ENCODE results near the gene NUB1. TPM values are rescaled to one million over a fixed set of nuclear protein-coding genes. Genes with fewer than 3 reads are reported as not detected.

The NUB1 gene
- total RNA-seq, 1 donor from 2014 or later: 61.7 TPM

- Mint-ChIP-seq H3K4me1 (peaks cover 6% of the 10 kb centered on the region), H3K36me3 (peaks cover 6% of the 10 kb centered on the region), H3K4me3 (peak overlapping the region; percentile 35), H3K27ac (no peak overlapping the region), H3K27me3 (ENCODE audit: insufficient read depth, low read depth) (peaks cover 20% of the 10 kb centered on the region), H3K9me3 (no peaks in the 10 kb centered on the region)
- Histone ChIP-seq H3K9me3 (ENCODE audit: low read depth) (no peaks in the 10 kb centered on the region), H4K20me1 (ENCODE audit: low read depth) (peaks cover 20% of the 10 kb centered on the region), H3F3A (ENCODE audit: low read depth) (peaks cover 10% of the 10 kb centered on the region), H3K4me2 (peak overlapping the region; percentile 83), H3K27ac (no peak overlapping the region), H2AFZ (replicated peaks) (no peak overlapping the region), H3K9ac (no peak overlapping the region), H3K79me2 (ENCODE audit: low read depth) (no peaks in the 10 kb centered on the region), H3K27me3 (peaks cover 46% of the 10 kb centered on the region), H3K4me1 (peaks cover 16% of the 10 kb centered on the region), H3K4me3 (no peak overlapping the region), H3K36me3 (no peaks in the 10 kb centered on the region)
- DNase-seq (ENCODE audit: low spot score): no peak
- TF ChIP-seq EZH2phosphoT487 (IDR thresholded peaks at IDR 0.05): no peak
- no peak for TF ChIP-seq CTCF (IDR thresholded peaks at IDR 0.05)
- TF ChIP-seq EZH2 (IDR thresholded peaks at IDR 0.05): no peak
Measured at GRCh38 chr7:151380199-151381097, 38.8 kb downstream of the NUB1 start.

- peaks cover 6% of the 10 kb centered on the region for H3K36me3 Mint-ChIP-seq
- H3K27me3 ChIP-seq: peaks cover 46% of the 10 kb centered on the region
- peaks cover 6% of the 10 kb centered on the region for H3K4me1 Mint-ChIP-seq
- peak overlapping the region; percentile 47 for H3K4me3 ChIP-seq
- peak overlapping the region; percentile 36 for H2AFZ ChIP-seq (replicated peaks)
- TF ChIP-seq EZH2 (IDR thresholded peaks at IDR 0.05) (no peak), CTCF (IDR thresholded peaks at IDR 0.05) (no peak), EZH2phosphoT487 (IDR thresholded peaks at IDR 0.05) (no peak)
- H3K27me3 Mint-ChIP-seq (ENCODE audit: insufficient read depth, low read depth): peaks cover 20% of the 10 kb centered on the region
- peaks cover 10% of the 10 kb centered on the region for H3F3A ChIP-seq (ENCODE audit: low read depth)
- H4K20me1 ChIP-seq (ENCODE audit: low read depth): peaks cover 20% of the 10 kb centered on the region
- DNase-seq (ENCODE audit: low spot score): no peak
- H3K9ac ChIP-seq: no peak overlapping the region
- no peak overlapping the region for H3K4me3 Mint-ChIP-seq
- H3K79me2 ChIP-seq (ENCODE audit: low read depth): no peaks in the 10 kb centered on the region
- H3K27ac Mint-ChIP-seq: no peak overlapping the region
- peak overlapping the region; percentile 83 for H3K4me2 ChIP-seq
- H3K9me3 ChIP-seq (ENCODE audit: low read depth): no peaks in the 10 kb centered on the region
- H3K4me1 ChIP-seq: peaks cover 16% of the 10 kb centered on the region
- no peaks in the 10 kb centered on the region for H3K9me3 Mint-ChIP-seq
- H3K36me3 ChIP-seq: no peaks in the 10 kb centered on the region
- no peak overlapping the region for H3K27ac ChIP-seq
Measured at GRCh38 chr7:151381098-151381347, 39.4 kb downstream of the NUB1 start.

GRCh38 chr7:151381348-151382078 lies 39.9 kb downstream of the NUB1 start:
- Mint-ChIP-seq H3K27me3 (ENCODE audit: insufficient read depth, low read depth) (peaks cover 20% of the 10 kb centered on the region), H3K27ac (no peak overlapping the region), H3K4me1 (peaks cover 6% of the 10 kb centered on the region), H3K36me3 (peaks cover 6% of the 10 kb centered on the region), H3K4me3 (no peak overlapping the region), H3K9me3 (no peaks in the 10 kb centered on the region)
- Histone ChIP-seq H3K9ac (no peak overlapping the region), H3K4me2 (peak overlapping the region; percentile 83), H3K27me3 (peaks cover 46% of the 10 kb centered on the region), H3K27ac (no peak overlapping the region), H3K79me2 (ENCODE audit: low read depth) (no peaks in the 10 kb centered on the region), H3K4me1 (peaks cover 16% of the 10 kb centered on the region), H3K36me3 (no peaks in the 10 kb centered on the region), H2AFZ (replicated peaks) (peak overlapping the region; percentile 36), H3K4me3 (peak overlapping the region; percentile 47), H3F3A (ENCODE audit: low read depth) (peaks cover 10% of the 10 kb centered on the region), H4K20me1 (ENCODE audit: low read depth) (peaks cover 20% of the 10 kb centered on the region), H3K9me3 (ENCODE audit: low read depth) (no peaks in the 10 kb centered on the region)
- DNase-seq (ENCODE audit: low spot score): peak; percentile 73
- TF ChIP-seq EZH2phosphoT487 (IDR thresholded peaks at IDR 0.05) (peak; percentile 71), EZH2 (IDR thresholded peaks at IDR 0.05) (peak; percentile 72), CTCF (IDR thresholded peaks at IDR 0.05) (no peak)
